SK-N-SH (cell line): ENCODE results near the gene SETX.

Source experiments
- CHD2 ChIP-seq: fragments of 150-350 bp; IDR thresholded peaks from 2 replicates; pipeline ENCODE4 v1.6.1; 2018; ENCODE audit warnings: low read length; ENCODE audit not compliant: partially characterized antibody
- JUND ChIP-seq: IDR thresholded peaks from 2 replicates; pipeline ENCODE4 v1.4.0; 2012
- MXI1 ChIP-seq: IDR thresholded peaks from 2 replicates; pipeline ENCODE4 v1.6.1; 2012; ENCODE audit warnings: mild to moderate bottlenecking, low read depth, low read length, improper control_type of control experiment
- POLR2AphosphoS5 ChIP-seq: IDR thresholded peaks from 2 replicates; pipeline ENCODE4 v1.6.1; 2012; ENCODE audit warnings: low read depth, low read length
- RFX5 ChIP-seq: IDR thresholded peaks from 2 replicates; pipeline ENCODE4 v1.6.1; 2012; ENCODE audit warnings: mild to moderate bottlenecking, improper control_type of control experiment, low read length
- SIN3A ChIP-seq: IDR thresholded peaks from 2 replicates; pipeline ENCODE4 v1.6.1; 2012; ENCODE audit warnings: low read depth, mild to moderate bottlenecking, low read length, moderate library complexity, borderline replicate concordance
- SMC3 ChIP-seq: IDR thresholded peaks from 2 replicates; pipeline ENCODE4 v1.6.1; 2012; ENCODE audit warnings: low read depth, low read length, improper control_type of control experiment
- TCF12 ChIP-seq: IDR thresholded peaks from 2 replicates; pipeline ENCODE4 v1.4.0; 2012
- TF ChIP-seq, protein P1 (sequence below): IDR thresholded peaks from 2 replicates; pipeline ENCODE4; 2012
- TF ChIP-seq, protein P2 (sequence below): fragments of 200-600 bp; sonication (generic); IDR thresholded peaks from 2 replicates; pipeline ENCODE4 v1.6.1; 2017; ENCODE audit warnings: antibody characterized with exemption, mild to moderate bottlenecking, moderate library complexity
- TF ChIP-seq, protein P3 (sequence below): IDR thresholded peaks from 2 replicates; pipeline ENCODE4 v1.6.1; 2012; ENCODE audit warnings: mild to moderate bottlenecking, low read depth, low read length, moderate library complexity
- TF ChIP-seq, protein P4 (sequence below): fragments of 150-350 bp; IDR thresholded peaks from 2 replicates; pipeline ENCODE4 v1.6.1; 2017; ENCODE audit warnings: antibody characterized with exemption, low read length, low read depth, borderline replicate concordance
- TF ChIP-seq, protein P5 (sequence below): IDR thresholded peaks from 2 replicates; pipeline ENCODE4 v1.4.0; 2012; ENCODE audit warnings: low read depth
- TF ChIP-seq, protein P6 (sequence below): IDR thresholded peaks from 2 replicates; pipeline ENCODE4 v1.4.0; 2012; ENCODE audit warnings: low read depth, borderline replicate concordance

DNA sequence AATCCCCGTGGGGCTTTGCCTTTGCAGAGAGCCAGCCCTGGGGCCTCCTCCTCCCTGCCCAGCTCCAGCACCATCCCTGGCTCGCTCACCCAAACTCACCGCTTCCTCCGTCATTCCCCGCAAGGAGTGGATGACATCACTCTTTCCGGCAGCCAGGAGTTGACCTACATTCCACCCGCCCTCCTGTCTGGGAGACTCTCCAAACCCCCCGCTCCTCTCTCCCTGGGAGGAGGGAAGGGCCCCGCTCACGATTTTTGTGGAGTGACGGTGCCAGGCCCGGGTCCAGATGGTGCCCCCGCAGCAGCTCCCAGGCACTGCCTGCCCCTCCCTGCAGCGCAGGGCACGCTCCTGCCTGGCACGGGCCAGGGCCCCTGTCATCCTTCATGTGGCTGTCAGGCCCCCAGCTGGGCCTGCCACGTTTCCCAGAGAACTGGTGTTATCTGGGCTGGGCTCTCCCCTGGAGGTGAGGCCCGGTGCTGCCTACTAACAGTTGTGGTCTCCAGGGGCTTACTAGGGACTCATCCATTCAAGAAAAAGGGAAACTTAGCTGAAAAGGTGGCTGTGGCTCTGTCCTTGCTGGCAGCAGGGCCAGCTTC, 140.7 kb downstream of the SETX start:
- TF ChIP-seq, protein P1, sequence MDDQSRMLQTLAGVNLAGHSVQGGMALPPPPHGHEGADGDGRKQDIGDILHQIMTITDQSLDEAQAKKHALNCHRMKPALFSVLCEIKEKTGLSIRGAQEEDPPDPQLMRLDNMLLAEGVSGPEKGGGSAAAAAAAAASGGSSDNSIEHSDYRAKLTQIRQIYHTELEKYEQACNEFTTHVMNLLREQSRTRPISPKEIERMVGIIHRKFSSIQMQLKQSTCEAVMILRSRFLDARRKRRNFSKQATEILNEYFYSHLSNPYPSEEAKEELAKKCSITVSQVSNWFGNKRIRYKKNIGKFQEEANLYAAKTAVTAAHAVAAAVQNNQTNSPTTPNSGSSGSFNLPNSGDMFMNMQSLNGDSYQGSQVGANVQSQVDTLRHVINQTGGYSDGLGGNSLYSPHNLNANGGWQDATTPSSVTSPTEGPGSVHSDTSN = peak; percentile 74
- TF ChIP-seq MXI1 (peak; percentile 98), TCF12 (peak; percentile 76), RFX5 (no peak), SMC3 (no peak), JUND (peak; percentile 73), SIN3A (peak; percentile 64; the same call in 1 of the 2 replicates), CHD2 (no peak), POLR2AphosphoS5 (no peak)
- TF ChIP-seq, protein P2, sequence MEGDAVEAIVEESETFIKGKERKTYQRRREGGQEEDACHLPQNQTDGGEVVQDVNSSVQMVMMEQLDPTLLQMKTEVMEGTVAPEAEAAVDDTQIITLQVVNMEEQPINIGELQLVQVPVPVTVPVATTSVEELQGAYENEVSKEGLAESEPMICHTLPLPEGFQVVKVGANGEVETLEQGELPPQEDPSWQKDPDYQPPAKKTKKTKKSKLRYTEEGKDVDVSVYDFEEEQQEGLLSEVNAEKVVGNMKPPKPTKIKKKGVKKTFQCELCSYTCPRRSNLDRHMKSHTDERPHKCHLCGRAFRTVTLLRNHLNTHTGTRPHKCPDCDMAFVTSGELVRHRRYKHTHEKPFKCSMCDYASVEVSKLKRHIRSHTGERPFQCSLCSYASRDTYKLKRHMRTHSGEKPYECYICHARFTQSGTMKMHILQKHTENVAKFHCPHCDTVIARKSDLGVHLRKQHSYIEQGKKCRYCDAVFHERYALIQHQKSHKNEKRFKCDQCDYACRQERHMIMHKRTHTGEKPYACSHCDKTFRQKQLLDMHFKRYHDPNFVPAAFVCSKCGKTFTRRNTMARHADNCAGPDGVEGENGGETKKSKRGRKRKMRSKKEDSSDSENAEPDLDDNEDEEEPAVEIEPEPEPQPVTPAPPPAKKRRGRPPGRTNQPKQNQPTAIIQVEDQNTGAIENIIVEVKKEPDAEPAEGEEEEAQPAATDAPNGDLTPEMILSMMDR = no peak
- TF ChIP-seq, protein P3, sequence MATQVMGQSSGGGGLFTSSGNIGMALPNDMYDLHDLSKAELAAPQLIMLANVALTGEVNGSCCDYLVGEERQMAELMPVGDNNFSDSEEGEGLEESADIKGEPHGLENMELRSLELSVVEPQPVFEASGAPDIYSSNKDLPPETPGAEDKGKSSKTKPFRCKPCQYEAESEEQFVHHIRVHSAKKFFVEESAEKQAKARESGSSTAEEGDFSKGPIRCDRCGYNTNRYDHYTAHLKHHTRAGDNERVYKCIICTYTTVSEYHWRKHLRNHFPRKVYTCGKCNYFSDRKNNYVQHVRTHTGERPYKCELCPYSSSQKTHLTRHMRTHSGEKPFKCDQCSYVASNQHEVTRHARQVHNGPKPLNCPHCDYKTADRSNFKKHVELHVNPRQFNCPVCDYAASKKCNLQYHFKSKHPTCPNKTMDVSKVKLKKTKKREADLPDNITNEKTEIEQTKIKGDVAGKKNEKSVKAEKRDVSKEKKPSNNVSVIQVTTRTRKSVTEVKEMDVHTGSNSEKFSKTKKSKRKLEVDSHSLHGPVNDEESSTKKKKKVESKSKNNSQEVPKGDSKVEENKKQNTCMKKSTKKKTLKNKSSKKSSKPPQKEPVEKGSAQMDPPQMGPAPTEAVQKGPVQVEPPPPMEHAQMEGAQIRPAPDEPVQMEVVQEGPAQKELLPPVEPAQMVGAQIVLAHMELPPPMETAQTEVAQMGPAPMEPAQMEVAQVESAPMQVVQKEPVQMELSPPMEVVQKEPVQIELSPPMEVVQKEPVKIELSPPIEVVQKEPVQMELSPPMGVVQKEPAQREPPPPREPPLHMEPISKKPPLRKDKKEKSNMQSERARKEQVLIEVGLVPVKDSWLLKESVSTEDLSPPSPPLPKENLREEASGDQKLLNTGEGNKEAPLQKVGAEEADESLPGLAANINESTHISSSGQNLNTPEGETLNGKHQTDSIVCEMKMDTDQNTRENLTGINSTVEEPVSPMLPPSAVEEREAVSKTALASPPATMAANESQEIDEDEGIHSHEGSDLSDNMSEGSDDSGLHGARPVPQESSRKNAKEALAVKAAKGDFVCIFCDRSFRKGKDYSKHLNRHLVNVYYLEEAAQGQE = no peak
- TF ChIP-seq, protein P4, sequence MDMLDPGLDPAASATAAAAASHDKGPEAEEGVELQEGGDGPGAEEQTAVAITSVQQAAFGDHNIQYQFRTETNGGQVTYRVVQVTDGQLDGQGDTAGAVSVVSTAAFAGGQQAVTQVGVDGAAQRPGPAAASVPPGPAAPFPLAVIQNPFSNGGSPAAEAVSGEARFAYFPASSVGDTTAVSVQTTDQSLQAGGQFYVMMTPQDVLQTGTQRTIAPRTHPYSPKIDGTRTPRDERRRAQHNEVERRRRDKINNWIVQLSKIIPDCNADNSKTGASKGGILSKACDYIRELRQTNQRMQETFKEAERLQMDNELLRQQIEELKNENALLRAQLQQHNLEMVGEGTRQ = no peak
- TF ChIP-seq, protein P5, sequence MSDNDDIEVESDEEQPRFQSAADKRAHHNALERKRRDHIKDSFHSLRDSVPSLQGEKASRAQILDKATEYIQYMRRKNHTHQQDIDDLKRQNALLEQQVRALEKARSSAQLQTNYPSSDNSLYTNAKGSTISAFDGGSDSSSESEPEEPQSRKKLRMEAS = peak; percentile 57
- TF ChIP-seq, protein P6, sequence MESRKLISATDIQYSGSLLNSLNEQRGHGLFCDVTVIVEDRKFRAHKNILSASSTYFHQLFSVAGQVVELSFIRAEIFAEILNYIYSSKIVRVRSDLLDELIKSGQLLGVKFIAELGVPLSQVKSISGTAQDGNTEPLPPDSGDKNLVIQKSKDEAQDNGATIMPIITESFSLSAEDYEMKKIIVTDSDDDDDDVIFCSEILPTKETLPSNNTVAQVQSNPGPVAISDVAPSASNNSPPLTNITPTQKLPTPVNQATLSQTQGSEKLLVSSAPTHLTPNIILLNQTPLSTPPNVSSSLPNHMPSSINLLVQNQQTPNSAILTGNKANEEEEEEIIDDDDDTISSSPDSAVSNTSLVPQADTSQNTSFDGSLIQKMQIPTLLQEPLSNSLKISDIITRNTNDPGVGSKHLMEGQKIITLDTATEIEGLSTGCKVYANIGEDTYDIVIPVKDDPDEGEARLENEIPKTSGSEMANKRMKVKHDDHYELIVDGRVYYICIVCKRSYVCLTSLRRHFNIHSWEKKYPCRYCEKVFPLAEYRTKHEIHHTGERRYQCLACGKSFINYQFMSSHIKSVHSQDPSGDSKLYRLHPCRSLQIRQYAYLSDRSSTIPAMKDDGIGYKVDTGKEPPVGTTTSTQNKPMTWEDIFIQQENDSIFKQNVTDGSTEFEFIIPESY = no peak
